SU-DHL-6 (cell line): ENCODE data around the gene CDK5R1.

Source experiments
- CTCF ChIP-seq: fragments of 200-600 bp; sonication (generic); IDR thresholded peaks from one replicate; pipeline ENCODE4 v1.5.1; 2017; ENCODE audit warnings: antibody characterized with exemption, mild to moderate bottlenecking, low read length, moderate library complexity; ENCODE audit not compliant: insufficient read depth, poor library complexity, severe bottlenecking
- EZH2phosphoT487 ChIP-seq: fragments of 200-600 bp; sonication (generic), shearing (Covaris generic); conservative IDR thresholded peaks from 2 replicates; pipeline ENCODE4 v1.6.1; 2018; ENCODE audit warnings: mild to moderate bottlenecking, antibody characterized with exemption, low read length, moderate library complexity, mixed read lengths

GRCh38 chr17:32490101-32490482, 3.3 kb downstream of the CDK5R1 start:
- TF ChIP-seq CTCF (no peak), EZH2phosphoT487 (no peak)
